SK-MEL-5 (cell line): Measurements from ENCODE around the gene PCDHB2. TPM values are rescaled to one million over a fixed set of nuclear protein-coding genes. Genes with fewer than 3 reads are reported as not detected.
"Not testable (repeated sequence)": the region's sequence is repeated elsewhere in the genome, so short reads cannot be mapped to it uniquely, and the experiment has no call there.

Experiments
- DNase-seq: peaks from one replicate; pipeline ENCODE4 v3.0.0-alpha.2; 2016; ENCODE audit warnings: low read depth, low spot score
- in situ Hi-C: cut with HindIII; loops from 2 replicates; pipeline ENCODE4 v1.10.0; 2016; ENCODE audit warnings: low sequenced_read_pairs, high pct_unique_total_duplicates, low pct_unique_long_range_greater_than_20kb
- polyA plus RNA-seq, 2 experiments: library from polyadenylated mRNA; depleted of rRNA; stranded (reverse); fragments of >200 nt; gene quantifications; 2 replicates each; pipeline ENCODE4 v1.2.3, GENCODE V29; 2015
- total RNA-seq: library from RNA; depleted of rRNA; stranded (reverse); fragments of >200 nt; shearing (Covaris generic); gene quantifications from 2 replicates; pipeline ENCODE4 v1.2.3, GENCODE V29; 2014; rRNA removed

PCDHB2 gene
- total RNA-seq, result 0.95 and 1.8 TPM in 2 replicates
- polyA plus RNA-seq (2015; cell fraction: cytosol; rRNA removed), result 1.9 and 5.8 TPM in 2 replicates
- polyA plus RNA-seq (2015; cell fraction: nucleus; rRNA removed), result 0.47 and 1.2 TPM in 2 replicates

GRCh38 chr5:141094481-141095262 is at the start of gene PCDHB2:
PCDHB2 (plus strand) TSS chr5:141094615; CDS start chr5:141094791, 176 bp downstream.
- peak; percentile 65 for DNase-seq
- in situ Hi-C loops, result no loop called here

GRCh38 chr5:141050622-141051520 is 43.5 kb upstream of the PCDHB2 start, which contains the start of gene PCDHB1:
PCDHB1 (plus strand) TSS chr5:141051374; CDS start chr5:141051471, 97 bp downstream.
- in situ Hi-C loops, result no loop called here
- DNase-seq, result no peak

- no peak for DNase-seq
- in situ Hi-C loops, result no loop called here
Measured at GRCh38 chr5:141051521-141051866, 42.9 kb upstream of the PCDHB2 start.

- in situ Hi-C loops, result no loop called here
- no peak for DNase-seq
Measured at GRCh38 chr5:141077826-141078225, 16.6 kb upstream of the PCDHB2 start.

- in situ Hi-C loops, result no loop called here
- DNase-seq, result no peak
Measured at GRCh38 chr5:141082228-141082627, 12.2 kb upstream of the PCDHB2 start.

GRCh38 chr5:141084487-141084989 is 9.9 kb upstream of the PCDHB2 start:
- in situ Hi-C loops, result no loop called here
- DNase-seq, result peak; percentile 79

- in situ Hi-C loops, result no loop called here
- DNase-seq, result no peak
Measured at GRCh38 chr5:141095263-141095641, 837 bp downstream of the PCDHB2 start.

- in situ Hi-C loops, result not testable (repeated sequence)
Measured at GRCh38 chr5:141096181-141096580, 1.8 kb downstream of the PCDHB2 start.

GRCh38 chr5:141096586-141096985 is 2.2 kb downstream of the PCDHB2 start:
- DNase-seq, in situ Hi-C loops: not testable (repeated sequence)

More at GRCh38 chr5:141096181-141096580, 1.8 kb downstream of the PCDHB2 start:
- not testable (repeated sequence) for DNase-seq

- in situ Hi-C loops, result no loop called here
- peak; percentile 66 for DNase-seq
Measured at GRCh38 chr5:141100243-141100805, 5.9 kb downstream of the PCDHB2 start, which contains the start of gene PCDHB3. PCDHB3 (plus strand) TSS chr5:141100473; CDS start chr5:141100650, 177 bp downstream.

- in situ Hi-C loops, result no loop called here
- DNase-seq, result no peak
Measured at GRCh38 chr5:141101059-141101458, 6.6 kb downstream of the PCDHB2 start.

GRCh38 chr5:141102070-141102469 is 7.7 kb downstream of the PCDHB2 start:
- DNase-seq, in situ Hi-C loops: not testable (repeated sequence)

- DNase-seq, in situ Hi-C loops: not testable (repeated sequence)
Measured at GRCh38 chr5:141102471-141102870, 8.1 kb downstream of the PCDHB2 start.

- in situ Hi-C loops, result no loop called here
- no peak for DNase-seq
Measured at GRCh38 chr5:141105350-141105749, 10.9 kb downstream of the PCDHB2 start.

GRCh38 chr5:141119250-141119649 is 24.8 kb downstream of the PCDHB2 start:
- in situ Hi-C loops, result no loop called here

GRCh38 chr5:141121563-141121962 is 27.1 kb downstream of the PCDHB2 start, which contains the start of gene PCDHB4:
PCDHB4 (plus strand) TSS chr5:141121818; CDS start chr5:141121999, 181 bp downstream.
- in situ Hi-C loops, result no loop called here
- DNase-seq, result peak; percentile 64

More at GRCh38 chr5:141119250-141119649, 24.8 kb downstream of the PCDHB2 start:
- DNase-seq, result no peak

- no peak for DNase-seq
- in situ Hi-C loops, result no loop called here
Measured at GRCh38 chr5:141121985-141122384, 27.6 kb downstream of the PCDHB2 start.
